GM12873 (cell line): ENCODE data around the gene ELL.

Source experiments
- CTCF ChIP-seq: IDR thresholded peaks from 2 replicates; pipeline ENCODE4 v1.5.1; 2012; ENCODE audit warnings: low read depth, mild to moderate bottlenecking, moderate library complexity, low read length, control low read depth; ENCODE audit not compliant: insufficient read depth; ENCODE audit errors: missing control alignments

ELL gene

GRCh38 chr19:18461471-18461870 lies 60.4 kb downstream of the ELL start:
- no peak for TF ChIP-seq CTCF

GRCh38 chr19:18460900-18461299 lies 61.0 kb downstream of the ELL start:
- no peak for TF ChIP-seq CTCF

GRCh38 chr19:18457483-18458331 lies 64.2 kb downstream of the ELL start:
- no peak for TF ChIP-seq CTCF

- no peak for TF ChIP-seq CTCF
Observed at GRCh38 chr19:18456974-18457373, 64.9 kb downstream of the ELL start.

- TF ChIP-seq CTCF: no peak
Observed at GRCh38 chr19:18456279-18456678, 65.6 kb downstream of the ELL start.

- TF ChIP-seq CTCF: no peak
Observed at GRCh38 chr19:18453269-18454024, 68.4 kb downstream of the ELL start.

- no peak for TF ChIP-seq CTCF
Observed at GRCh38 chr19:18452386-18452785, 69.5 kb downstream of the ELL start.
